Activated CD4-positive, alpha-beta T cell treated with anti-CD3 and anti-CD28 coated beads for 1 hour (primary cell): ENCODE data around the gene TENM3.

Experiments
- DNase-seq: peaks from one replicate; pipeline ENCODE4 v3.0.0-alpha.2; 2020

The TENM3 gene

GRCh38 chr4:182577411-182577810, 334.2 kb downstream of the TENM3 start:
- DNase-seq = no peak

- DNase-seq = no peak
These were observed 335.2 kb downstream of the TENM3 start for GRCh38 chr4:182578402-182578801.

GRCh38 chr4:182582245-182582644, 339.0 kb downstream of the TENM3 start:
- no peak for DNase-seq

GRCh38 chr4:182583703-182584415, 340.7 kb downstream of the TENM3 start:
- no peak for DNase-seq

- DNase-seq = no peak
These were observed 342.1 kb downstream of the TENM3 start for GRCh38 chr4:182585321-182585720.

GRCh38 chr4:182589100-182589499, 345.9 kb downstream of the TENM3 start:
- no peak for DNase-seq

- DNase-seq = no peak
These were observed 350.2 kb downstream of the TENM3 start for GRCh38 chr4:182593402-182593801.

- DNase-seq = no peak
These were observed 350.7 kb downstream of the TENM3 start for GRCh38 chr4:182593864-182594263.

GRCh38 chr4:182600093-182600492, 356.9 kb downstream of the TENM3 start:
- DNase-seq = no peak

- no peak for DNase-seq
These were observed 357.7 kb downstream of the TENM3 start for GRCh38 chr4:182600856-182601255.

GRCh38 chr4:182604161-182604622, 361.0 kb downstream of the TENM3 start:
- DNase-seq = no peak

- no peak for DNase-seq
These were observed 361.8 kb downstream of the TENM3 start for GRCh38 chr4:182604953-182605352.

- no peak for DNase-seq
These were observed 365.3 kb downstream of the TENM3 start for GRCh38 chr4:182608525-182608924.

- no peak for DNase-seq
These were observed 373.3 kb downstream of the TENM3 start for GRCh38 chr4:182616476-182616875.

- DNase-seq = no peak
These were observed 376.5 kb downstream of the TENM3 start for GRCh38 chr4:182619660-182620059.

GRCh38 chr4:182620111-182620980, 377.1 kb downstream of the TENM3 start:
- DNase-seq = no peak

GRCh38 chr4:182624281-182624680, 381.1 kb downstream of the TENM3 start:
- DNase-seq = no peak

- DNase-seq = no peak
These were observed 382.0 kb downstream of the TENM3 start for GRCh38 chr4:182625193-182625592.

- no peak for DNase-seq
These were observed 384.8 kb downstream of the TENM3 start for GRCh38 chr4:182627996-182628395.

- no peak for DNase-seq
These were observed 385.3 kb downstream of the TENM3 start for GRCh38 chr4:182628544-182628943.

- no peak for DNase-seq
These were observed 385.9 kb downstream of the TENM3 start for GRCh38 chr4:182629096-182629495.

- DNase-seq = no peak
These were observed 397.3 kb downstream of the TENM3 start for GRCh38 chr4:182640491-182640890.

GRCh38 chr4:182640932-182641331, 397.7 kb downstream of the TENM3 start:
- DNase-seq = no peak

- DNase-seq = no peak
These were observed 399.6 kb downstream of the TENM3 start for GRCh38 chr4:182642831-182643230.
